Mucosa of descending colon (tissue), 3 donors: ENCODE measurements around the gene SEL1L3. TPM values are rescaled to one million over a fixed set of nuclear protein-coding genes. Genes with fewer than 3 reads are reported as not detected.

Experiments used
- ATAC-seq: fragments of 200-7000 bp; cut with Tn5 transposase; one replicate; pipeline ENCODE4 v1.9.1; 2020; ENCODE audit warnings: mild to moderate bottlenecking, moderate library complexity
- DNase-seq, 3 donors: peaks; one replicate each; pipeline ENCODE4 v3.0.0-alpha.2; 2020
- H3K36me3 ChIP-seq: fragments of 200-600 bp; one replicate; pipeline ENCODE4 v1.8.0; 2021; ENCODE audit warnings: low read depth, mild to moderate bottlenecking
- H3K4me1 ChIP-seq: fragments of 200-600 bp; one replicate; pipeline ENCODE4 v1.8.0; 2021; ENCODE audit warnings: low read depth, mild to moderate bottlenecking
- H3K4me3 ChIP-seq: fragments of 200-600 bp; one replicate; pipeline ENCODE4 v1.8.0; 2021; ENCODE audit warnings: mild to moderate bottlenecking
- H3K9me3 ChIP-seq: fragments of 200-600 bp; one replicate; pipeline ENCODE4 v1.8.0; 2021; ENCODE audit warnings: mild to moderate bottlenecking
- CTCF ChIP-seq: fragments of 200-600 bp; IDR thresholded peaks from one replicate; pipeline ENCODE4 v1.8.0; 2022; ENCODE audit warnings: antibody characterized with exemption, mild to moderate bottlenecking
- intact Hi-C, 2 donors: fragments of 100-400 bp; cut with DNase I in 1 of 2; cut with micrococcal nuclease in 1 of 2; formaldehyde crosslinking; loops; one replicate each; pipeline versions ENCODE4 v1.11.0 to v1.11.1; 2022; cut with DNase I, micrococcal nuclease
- total RNA-seq, 3 donors: library from RNA; stranded (reverse); fragmentation: NEBNext Ultra II Directional in 2 of 3; extraction: Animal tissue kit (Norgen Biotek cat#: 25700) in 2 of 3; gene quantifications; one replicate each; pipeline versions ENCODE4 v1.2.1 to v1.2.4, GENCODE V29; 2021 to 2023
- donor health status: DM: no; HTN: no; CAD: no; lungs with moderate emphysema.
- donor health status: DM: no; HTN: no; CAD: no.
- donor health status: DM: no; HTN: yes; CAD: no.

SEL1L3 gene
- total RNA-seq, 3 donors from 2014 or later, result 51.7 to 104 (median 98.3) TPM

- no peaks in the 10 kb centered on the region for H3K4me1 ChIP-seq
- H3K9me3 ChIP-seq, result no peaks in the 10 kb centered on the region
- DNase-seq, result no peak
- no peak for ATAC-seq
- H3K4me3 ChIP-seq, result no peak overlapping the region
- TF ChIP-seq CTCF, result no peak
- no peaks in the 10 kb centered on the region for H3K36me3 ChIP-seq
- intact Hi-C loops, result no loop called here
These were observed 41.3 kb upstream of the SEL1L3 start for GRCh38 chr4:25903900-25904747.

GRCh38 chr4:25901030-25901430 is 38.2 kb upstream of the SEL1L3 start:
- Histone ChIP-seq H3K4me1 (no peaks in the 10 kb centered on the region), H3K9me3 (no peaks in the 10 kb centered on the region), H3K36me3 (no peaks in the 10 kb centered on the region), H3K4me3 (no peak overlapping the region)
- ATAC-seq, result no peak
- intact Hi-C loops, result no loop called here
- DNase-seq, result no peak
- no peak for TF ChIP-seq CTCF

GRCh38 chr4:25900310-25900709 is 37.5 kb upstream of the SEL1L3 start:
- intact Hi-C loops, result no loop called here
- DNase-seq, result no peak
- Histone ChIP-seq H3K36me3 (no peaks in the 10 kb centered on the region), H3K4me1 (no peaks in the 10 kb centered on the region), H3K9me3 (no peaks in the 10 kb centered on the region), H3K4me3 (no peak overlapping the region)
- ATAC-seq, result no peak
- TF ChIP-seq CTCF, result no peak

GRCh38 chr4:25896776-25897539 is 34.2 kb upstream of the SEL1L3 start:
- ATAC-seq, result peak; percentile 29
- H3K9me3 ChIP-seq, result no peaks in the 10 kb centered on the region
- no peaks in the 10 kb centered on the region for H3K4me1 ChIP-seq
- H3K36me3 ChIP-seq, result no peaks in the 10 kb centered on the region
- intact Hi-C loops, result no loop called here
- no peak for DNase-seq
- no peak overlapping the region for H3K4me3 ChIP-seq
- no peak for TF ChIP-seq CTCF

- Histone ChIP-seq H3K4me3 (no peak overlapping the region), H3K4me1 (no peaks in the 10 kb centered on the region), H3K9me3 (no peaks in the 10 kb centered on the region), H3K36me3 (no peaks in the 10 kb centered on the region)
- no peak for DNase-seq
- intact Hi-C loops, result no loop called here
- TF ChIP-seq CTCF, result no peak
- no peak for ATAC-seq
These were observed 30.0 kb upstream of the SEL1L3 start for GRCh38 chr4:25892796-25893195.
